AG09319 (cell line): ENCODE measurements around the gene HDAC9.

ENCODE experiments used
- DNase-seq: peaks from one replicate; pipeline ENCODE4 v3.0.0-alpha.2; 2010; ENCODE audit warnings: low read depth; ENCODE audit errors: extremely low read depth
- TF ChIP-seq, protein P1 (sequence below): IDR thresholded peaks from 2 replicates; pipeline ENCODE4 v1.5.1; 2011; ENCODE audit warnings: low read depth, mild to moderate bottlenecking, inconsistent platforms, low read length, moderate library complexity

Gene HDAC9

DNA sequence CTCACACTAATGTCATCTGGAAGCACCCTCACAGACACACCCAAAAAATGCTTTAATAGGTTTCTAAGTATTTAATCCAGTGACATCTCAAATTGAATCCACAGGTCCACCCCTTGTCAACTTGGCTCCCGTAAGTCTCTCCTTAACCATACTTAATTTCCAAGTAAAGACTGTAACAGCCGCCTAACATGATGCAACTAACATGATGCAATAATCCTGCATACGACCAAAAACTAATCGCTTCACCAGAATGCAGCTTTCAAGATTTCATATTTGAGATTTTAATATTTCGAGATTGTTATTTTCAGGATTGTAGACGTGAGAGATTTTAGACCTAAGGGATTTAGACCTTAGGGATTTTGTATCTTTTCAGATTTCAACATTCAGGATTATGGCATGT is 3.7 kb upstream of the HDAC9 start:
- DNase-seq = no peak
- TF ChIP-seq, protein P1, sequence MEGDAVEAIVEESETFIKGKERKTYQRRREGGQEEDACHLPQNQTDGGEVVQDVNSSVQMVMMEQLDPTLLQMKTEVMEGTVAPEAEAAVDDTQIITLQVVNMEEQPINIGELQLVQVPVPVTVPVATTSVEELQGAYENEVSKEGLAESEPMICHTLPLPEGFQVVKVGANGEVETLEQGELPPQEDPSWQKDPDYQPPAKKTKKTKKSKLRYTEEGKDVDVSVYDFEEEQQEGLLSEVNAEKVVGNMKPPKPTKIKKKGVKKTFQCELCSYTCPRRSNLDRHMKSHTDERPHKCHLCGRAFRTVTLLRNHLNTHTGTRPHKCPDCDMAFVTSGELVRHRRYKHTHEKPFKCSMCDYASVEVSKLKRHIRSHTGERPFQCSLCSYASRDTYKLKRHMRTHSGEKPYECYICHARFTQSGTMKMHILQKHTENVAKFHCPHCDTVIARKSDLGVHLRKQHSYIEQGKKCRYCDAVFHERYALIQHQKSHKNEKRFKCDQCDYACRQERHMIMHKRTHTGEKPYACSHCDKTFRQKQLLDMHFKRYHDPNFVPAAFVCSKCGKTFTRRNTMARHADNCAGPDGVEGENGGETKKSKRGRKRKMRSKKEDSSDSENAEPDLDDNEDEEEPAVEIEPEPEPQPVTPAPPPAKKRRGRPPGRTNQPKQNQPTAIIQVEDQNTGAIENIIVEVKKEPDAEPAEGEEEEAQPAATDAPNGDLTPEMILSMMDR = no peak

DNA sequence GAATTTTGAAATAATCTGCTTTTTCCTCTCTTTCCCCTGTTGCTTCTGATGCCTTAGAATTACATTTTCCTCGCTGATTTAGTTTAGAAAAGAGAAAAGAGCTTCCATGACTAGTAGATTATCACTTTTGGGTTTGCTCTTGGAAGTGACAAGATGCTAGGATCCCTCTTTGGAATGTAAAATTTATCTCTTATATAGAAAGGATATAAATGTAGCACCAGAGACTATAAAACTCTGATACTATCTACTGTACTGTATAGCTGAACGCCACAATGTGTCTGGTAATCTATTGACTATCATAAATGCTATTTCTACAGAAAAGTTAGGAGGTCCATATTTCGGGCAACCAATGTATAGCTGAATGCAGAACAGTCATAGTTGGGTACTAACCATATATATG is 1.1 kb upstream of the HDAC9 start:
- DNase-seq = no peak
- TF ChIP-seq, protein P1 = no peak

DNA sequence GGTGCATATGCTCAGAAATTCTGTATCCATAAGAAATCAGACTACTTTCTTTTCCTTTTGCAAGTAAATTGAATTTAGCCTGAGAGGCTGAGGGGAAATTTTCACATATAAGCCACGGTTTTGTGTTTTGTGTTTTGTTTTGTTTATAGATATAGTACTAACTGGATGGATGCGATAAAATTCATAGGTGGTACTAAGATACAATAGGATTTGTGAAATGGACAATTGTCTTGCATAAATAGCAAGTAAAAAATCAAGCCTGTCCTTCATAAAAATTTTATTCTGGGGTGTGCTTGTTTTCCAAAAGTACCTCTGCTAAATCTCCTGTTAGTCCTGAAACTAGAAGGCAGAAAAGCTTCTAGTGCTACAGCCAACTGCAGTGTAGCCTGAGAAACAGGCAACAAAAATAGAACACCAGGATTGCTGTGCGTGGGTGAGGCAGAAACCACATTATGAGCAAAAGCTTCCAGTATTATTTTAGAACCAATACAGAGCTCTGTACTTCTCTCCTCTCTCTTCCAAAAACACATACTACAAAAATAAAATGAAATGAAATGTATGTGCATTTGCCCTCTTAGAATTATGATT is 634 bp upstream of the HDAC9 start:
- no peak for DNase-seq
- TF ChIP-seq, protein P1 = no peak

DNA sequence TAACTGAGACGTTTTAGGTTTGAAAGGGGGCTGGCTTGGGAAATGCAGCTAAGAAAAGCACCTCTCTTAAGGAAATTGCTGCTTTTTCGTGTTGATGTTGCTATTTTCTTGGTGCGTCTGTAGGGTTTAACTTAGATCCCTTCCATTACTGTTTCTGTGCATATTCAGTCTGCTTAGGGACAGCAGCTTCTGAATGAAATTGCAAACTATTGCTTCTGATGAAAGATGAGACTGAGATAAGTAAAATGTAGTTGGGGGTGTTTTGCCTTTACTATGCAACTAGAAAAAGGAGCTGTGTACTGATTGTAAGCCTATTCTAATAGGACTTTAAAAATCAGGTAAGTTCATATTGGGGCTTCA is 772 bp downstream of the HDAC9 start:
- TF ChIP-seq, protein P1 = no peak

DNA sequence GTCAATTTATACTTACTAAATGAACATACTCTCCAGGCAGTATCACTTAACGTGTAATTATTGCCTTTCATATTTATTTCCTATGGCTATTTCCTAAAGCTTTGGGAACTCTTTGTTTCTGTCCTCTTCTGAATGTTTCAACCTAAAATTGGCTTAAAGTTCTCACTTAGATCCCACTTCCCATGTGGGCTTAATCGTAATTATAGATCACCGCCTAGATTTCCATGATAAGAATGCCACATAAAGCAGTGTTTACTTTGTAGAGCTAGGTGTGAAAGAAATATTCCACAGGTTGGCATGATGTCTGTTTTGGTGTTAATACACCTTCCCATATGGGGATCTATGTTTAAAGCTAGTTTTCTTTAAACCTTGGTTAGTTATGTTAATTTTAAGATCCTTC is 1.5 kb downstream of the HDAC9 start:
- TF ChIP-seq, protein P1 = no peak
- DNase-seq = no peak

More for the DNA sequence above, 772 bp downstream of the HDAC9 start:
- DNase-seq = no peak

DNA sequence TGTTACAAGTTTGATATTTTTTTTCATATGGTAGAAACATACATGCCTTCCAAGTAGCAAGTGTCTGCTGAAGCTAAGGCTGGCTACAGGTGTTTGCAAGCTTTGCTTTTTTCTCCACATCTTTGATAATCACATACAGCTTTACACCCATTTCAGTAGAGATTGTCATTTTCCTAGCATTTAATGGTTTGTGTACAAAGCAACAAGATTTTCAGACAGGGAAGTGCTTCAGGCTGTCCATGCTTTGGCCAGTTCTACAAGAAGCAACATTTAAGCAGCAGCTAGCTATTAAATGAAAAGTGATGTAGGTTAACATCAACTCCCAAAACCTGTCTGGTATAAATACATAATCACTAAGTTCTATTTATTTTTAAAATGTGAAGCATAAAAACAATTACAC is 2.3 kb downstream of the HDAC9 start:
- no peak for DNase-seq
- TF ChIP-seq, protein P1 = no peak

DNA sequence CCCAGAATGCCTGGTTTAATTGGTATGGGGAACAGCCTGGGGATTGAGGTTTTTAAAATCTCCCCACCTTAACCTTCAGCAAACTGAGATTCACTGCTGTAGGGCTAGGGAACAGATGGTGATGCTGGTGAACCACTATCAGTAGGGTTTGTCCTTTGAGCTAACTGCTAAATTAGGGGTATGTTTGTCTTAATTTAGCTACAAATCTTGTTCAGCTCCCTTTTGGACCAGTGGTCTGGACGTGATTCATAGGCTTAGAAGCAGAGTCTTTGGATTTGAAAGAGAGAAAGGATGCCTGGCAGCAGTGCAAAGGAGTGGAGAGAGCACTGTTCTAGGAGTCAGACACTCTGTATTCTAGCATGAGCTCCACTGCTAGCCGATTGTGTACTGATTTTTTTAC is 2.8 kb downstream of the HDAC9 start:
- TF ChIP-seq, protein P1 = no peak
- no peak for DNase-seq
